H1 (cell line): Measurements from ENCODE around the gene LRRC4C. TPM values are rescaled to one million over a fixed set of nuclear protein-coding genes. Genes with fewer than 3 reads are reported as not detected.

ENCODE experiments used
- CTCF ChIA-PET: fragments of 300-600 bp; sonication (Branson Sonifier 250); formaldehyde crosslinking; loops from one replicate; lab custom pipeline; 2021; ENCODE audit not compliant: partially characterized antibody; lab: Charles Lee
- POLR2A ChIA-PET: fragments of 300-600 bp; sonication (Branson Sonifier 250); formaldehyde crosslinking; loops from one replicate; lab custom pipeline; 2021; ENCODE audit warnings: inconsistent platforms; ENCODE audit not compliant: partially characterized antibody; lab: Charles Lee
- DNase-seq, 2 experiments: peaks; one replicate each; pipeline versions ENCODE4 v3.0.0 to v3.0.0-alpha.2; 2010 to 2022; ENCODE audit warnings: low spot score in 2 of 2, low read depth in 1 of 2, mixed read lengths in 1 of 2
- FAIRE-seq: peaks from 2 replicates; lab custom pipeline; 2011; peaks lifted over from hg19 to GRCh38; lab: Jason Lieb, UNC
- H2AFZ ChIP-seq: 2 replicates; pipeline ENCODE4 v1.8.1; 2012; ENCODE audit warnings: low read length, inconsistent platforms
- H2AK5ac ChIP-seq: 2 replicates; pipeline ENCODE4 v1.6.1; 2013; ENCODE audit warnings: low read depth, low read length
- H2BK120ac ChIP-seq: replicated peaks from 2 replicates; pipeline ENCODE3; 2013; ENCODE audit warnings: low read depth, low read length, inconsistent platforms
- H2BK12ac ChIP-seq: 2 replicates; pipeline ENCODE4 v1.6.1; 2013; ENCODE audit warnings: low read depth, low read length
- H2BK15ac ChIP-seq: 2 replicates; pipeline ENCODE4 v1.6.1; 2013; ENCODE audit warnings: low read length
- H2BK20ac ChIP-seq: 2 replicates; pipeline ENCODE4 v1.6.1; 2013; ENCODE audit warnings: low read length
- H2BK5ac ChIP-seq: 2 replicates; pipeline ENCODE4 v1.6.1; 2013; ENCODE audit warnings: low read depth, low read length
- H3K14ac ChIP-seq: 2 replicates; pipeline ENCODE4 v1.6.1; 2013; ENCODE audit warnings: inconsistent platforms; ENCODE audit not compliant: insufficient read length
- H3K18ac ChIP-seq: 2 replicates; pipeline ENCODE4 v1.6.1; 2013; ENCODE audit warnings: low read length; ENCODE audit errors: extremely low read depth
- H3K23ac ChIP-seq: 2 replicates; pipeline ENCODE4 v1.6.1; 2013; ENCODE audit warnings: inconsistent platforms; ENCODE audit not compliant: insufficient read length
- H3K23me2 ChIP-seq: 2 replicates; pipeline ENCODE4 v1.6.1; 2013; ENCODE audit warnings: low read depth, low read length
- H3K27ac ChIP-seq: 2 replicates; pipeline ENCODE4 v1.6.1; 2011; ENCODE audit warnings: low read depth, low read length, inconsistent platforms
- H3K27me3 ChIP-seq, 4 experiments: replicated peaks in 1 of 4; 1 replicate in 1 of 4; 2 replicates in 3 of 4; pipeline versions ENCODE4 v1.6.1 to v1.8.1; 2011 to 2013; ENCODE audit warnings: low read length in 3 of 4, mild to moderate bottlenecking in 3 of 4, inconsistent platforms in 2 of 4, mixed read lengths in 2 of 4, moderate library complexity in 1 of 4; ENCODE audit not compliant: control insufficient read depth in 3 of 4, insufficient read depth in 3 of 4; ENCODE audit errors: extremely low read depth in 1 of 4
- H3K36me3 ChIP-seq, 4 experiments: 2 replicates each; pipeline versions ENCODE4 v1.6.1 to v1.8.1; 2011 to 2013; ENCODE audit warnings: mild to moderate bottlenecking in 4 of 4, low read length in 3 of 4, moderate library complexity in 2 of 4, control low read depth in 1 of 4, inconsistent platforms in 1 of 4; ENCODE audit not compliant: insufficient read depth in 4 of 4, control insufficient read depth in 2 of 4
- H3K4ac ChIP-seq: replicated peaks from 2 replicates; pipeline ENCODE3; 2013; ENCODE audit warnings: low read length, low read depth, mixed read lengths, inconsistent platforms; ENCODE audit not compliant: insufficient read length
- H3K4me1 ChIP-seq, 4 experiments: replicated peaks in 1 of 4; 1 replicate in 1 of 4; 2 replicates in 3 of 4; pipeline versions ENCODE4 v1.6.1 to v1.8.1; 2011 to 2013; ENCODE audit warnings: low read length in 3 of 4, inconsistent platforms in 2 of 4, mixed read lengths in 1 of 4; ENCODE audit not compliant: insufficient read depth in 4 of 4, control insufficient read depth in 3 of 4
- H3K4me2 ChIP-seq, 2 experiments: 2 replicates each; pipeline versions ENCODE4 v1.6.1 to v1.8.1; 2011 to 2013; ENCODE audit warnings: low read depth in 2 of 2, low read length in 2 of 2, control low read depth in 1 of 2, inconsistent platforms in 1 of 2, mild to moderate bottlenecking in 1 of 2; ENCODE audit not compliant: insufficient read depth in 1 of 2
- H3K4me3 ChIP-seq, 4 experiments: fragments of 200-600, 300-600 bp in 1 of 4; sonication (generic), shearing (Covaris generic), sonication (Bioruptor Twin) in 1 of 4; 2 replicates each; pipeline versions ENCODE4 v1.5.1 to v1.8.1; 2011 to 2016; ENCODE audit warnings: low read length in 4 of 4, low read depth in 3 of 4, control low read depth in 2 of 4, inconsistent platforms in 2 of 4, mild to moderate bottlenecking in 2 of 4, mixed read lengths in 1 of 4, moderate library complexity in 1 of 4; ENCODE audit not compliant: insufficient read depth in 2 of 4; ENCODE audit errors: extremely low read depth in 1 of 4
- H3K56ac ChIP-seq: replicated peaks from 2 replicates; pipeline ENCODE3; 2013; ENCODE audit warnings: low read depth, mild to moderate bottlenecking, mixed read lengths, low read length, inconsistent platforms; ENCODE audit not compliant: insufficient read length
- H3K79me1 ChIP-seq: 2 replicates; pipeline ENCODE4 v1.6.1; 2013; ENCODE audit warnings: low read depth, low read length, control low read depth
- H3K79me2 ChIP-seq, 2 experiments: 2 replicates each; pipeline versions ENCODE4 v1.6.1 to v1.8.1; 2012 to 2013; ENCODE audit warnings: low read length in 2 of 2, mild to moderate bottlenecking in 2 of 2, inconsistent platforms in 1 of 2; ENCODE audit not compliant: insufficient read depth in 2 of 2, control insufficient read depth in 1 of 2
- H3K9ac ChIP-seq, 4 experiments: replicated peaks in 1 of 4; 1 replicate in 1 of 4; 2 replicates in 3 of 4; pipeline versions ENCODE4 v1.6.1 to v1.8.1; 2011 to 2013; ENCODE audit warnings: low read depth in 3 of 4, low read length in 3 of 4, control low read depth in 2 of 4, mild to moderate bottlenecking in 2 of 4, moderate library complexity in 2 of 4, inconsistent platforms in 1 of 4; ENCODE audit errors: extremely low read depth in 1 of 4
- H3K9me3 ChIP-seq, 2 experiments: 2 replicates each; pipeline versions ENCODE4 v1.6.1 to v1.8.1; 2012 to 2013; ENCODE audit warnings: mild to moderate bottlenecking in 2 of 2, moderate library complexity in 2 of 2, control low read depth in 1 of 2, inconsistent platforms in 1 of 2, low read depth in 1 of 2, low read length in 1 of 2, mixed read lengths in 1 of 2; ENCODE audit not compliant: insufficient read depth in 2 of 2
- H4K20me1 ChIP-seq, 2 experiments: replicated peaks in 1 of 2; 2 replicates each; pipeline versions ENCODE3 to v1.8.1; 2011 to 2013; ENCODE audit warnings: inconsistent platforms in 2 of 2, low read length in 2 of 2, mild to moderate bottlenecking in 1 of 2; ENCODE audit not compliant: insufficient read depth in 2 of 2, control insufficient read depth in 1 of 2
- H4K5ac ChIP-seq: 2 replicates; pipeline ENCODE4 v1.6.1; 2013; ENCODE audit warnings: low read length, low read depth, mixed read lengths, inconsistent platforms; ENCODE audit not compliant: insufficient read length
- H4K8ac ChIP-seq: 2 replicates; pipeline ENCODE4 v1.8.0; 2013; ENCODE audit warnings: mild to moderate bottlenecking, moderate library complexity, low read length, inconsistent platforms; ENCODE audit not compliant: insufficient read depth; ENCODE audit errors: extremely low read depth
- H4K91ac ChIP-seq: replicated peaks from 2 replicates; pipeline ENCODE3; 2013; ENCODE audit warnings: low read length, mixed read lengths, inconsistent platforms; ENCODE audit not compliant: insufficient read length
- CBX8 ChIP-seq: fragments of 300-800, 300-1000 bp; sonication (generic); IDR thresholded peaks from 2 replicates; pipeline ENCODE4 v1.7.1; 2016; ENCODE audit warnings: low read depth, low read length, borderline replicate concordance
- GTF2F1 ChIP-seq: IDR thresholded peaks from 2 replicates; pipeline ENCODE4 v1.6.1; 2012; ENCODE audit warnings: low read depth, low read length, improper control_type of control experiment, borderline replicate concordance
- HDAC2 ChIP-seq, 2 experiments: fragments of 300-600 bp in 1 of 2; sonication (generic) in 1 of 2; IDR thresholded peaks; 2 replicates each; pipeline ENCODE4 v1.6.1; 2011 to 2012; ENCODE audit warnings: low read depth in 2 of 2, low read length in 2 of 2, mild to moderate bottlenecking in 2 of 2, moderate library complexity in 2 of 2, borderline replicate concordance in 1 of 2, inconsistent platforms in 1 of 2
- HDAC6 ChIP-seq: IDR thresholded peaks from one replicate; pipeline ENCODE4 v1.7.1; 2012; ENCODE audit warnings: low read depth, mild to moderate bottlenecking, inconsistent platforms, low read length, moderate library complexity
- KDM1A ChIP-seq: fragments of 200-600, 300-600 bp; sonication (generic); IDR thresholded peaks from 2 replicates; pipeline ENCODE4 v1.7.1; 2016; ENCODE audit warnings: mild to moderate bottlenecking, low read length, borderline replicate concordance
- KDM5A ChIP-seq: fragments of 200-600 bp; IDR thresholded peaks from 2 replicates; pipeline ENCODE4 v1.7.1; 2012; ENCODE audit warnings: mild to moderate bottlenecking, low read length, inconsistent platforms, mixed read lengths
- NANOG ChIP-seq: IDR thresholded peaks from 2 replicates; pipeline ENCODE4 v1.6.1; 2011; ENCODE audit warnings: low read length, low read depth, mild to moderate bottlenecking, inconsistent platforms; ENCODE audit not compliant: insufficient read depth, poor library complexity, severe bottlenecking
- POLR2A ChIP-seq, 2 experiments: IDR thresholded peaks; 1 replicate in 1 of 2; 2 replicates in 1 of 2; pipeline ENCODE4 v1.6.1; 2011; ENCODE audit warnings: low read depth in 2 of 2, low read length in 2 of 2, mild to moderate bottlenecking in 2 of 2; ENCODE audit errors: control extremely low read depth in 1 of 2
- POU5F1 ChIP-seq: IDR thresholded peaks from 2 replicates; pipeline ENCODE4 v1.6.1; 2011; ENCODE audit warnings: low read depth, mild to moderate bottlenecking, low read length, moderate library complexity
- RAD21 ChIP-seq, 2 experiments: IDR thresholded peaks in 1 of 2; conservative IDR thresholded peaks in 1 of 2; 2 replicates each; pipeline ENCODE4 v1.6.1; 2011; ENCODE audit warnings: low read depth in 2 of 2, low read length in 2 of 2, improper control_type of control experiment in 1 of 2, inconsistent platforms in 1 of 2, mild to moderate bottlenecking in 1 of 2, moderate library complexity in 1 of 2
- RXRA ChIP-seq: IDR thresholded peaks from 2 replicates; pipeline ENCODE4 v1.6.1; 2011; ENCODE audit warnings: low read depth, mild to moderate bottlenecking, low read length, moderate library complexity; ENCODE audit not compliant: insufficient read depth
- SIRT6 ChIP-seq: IDR thresholded peaks from one replicate; pipeline ENCODE4 v1.7.1; 2012; ENCODE audit warnings: low read length, inconsistent platforms
- SP4 ChIP-seq: IDR thresholded peaks from 2 replicates; pipeline ENCODE4 v1.6.1; 2012; ENCODE audit warnings: low read length, inconsistent platforms
- TBP ChIP-seq: IDR thresholded peaks from 2 replicates; pipeline ENCODE4 v1.6.1; 2011; ENCODE audit warnings: low read depth, low read length, improper control_type of control experiment
- YY1 ChIP-seq: IDR thresholded peaks from 2 replicates; pipeline ENCODE4 v1.6.1; 2011; ENCODE audit warnings: low read depth, mild to moderate bottlenecking, low read length
- WGBS, 2 experiments: shearing (Covaris generic) in 1 of 2; methylation state at CpG; one replicate each; pipeline versions ENCODE4 v1.1.6 to v1.1.7; 2013 to 2015; ENCODE audit warnings: low lambda C conversion rate in 2 of 2, mixed read lengths in 2 of 2, inconsistent platforms in 1 of 2, low coverage in 1 of 2, missing lambda C conversion rate in 1 of 2; ENCODE audit not compliant: insufficient replicate concordance in 2 of 2, insufficient coverage in 1 of 2, insufficient read length in 1 of 2; ENCODE audit errors: extremely low coverage in 1 of 2, missing lambda C conversion rate in 1 of 2; 5-methylcytosine and 5-hydroxymethylcytosine counted together
- polyA plus RNA-seq, 7 experiments: library from polyadenylated mRNA; depleted of rRNA in 3 of 7; stranded (reverse) in 5 of 7; unstranded in 2 of 7; fragments of >200 nt in 5 of 7; fragments of 200-250 nt in 2 of 7; gene quantifications; 1 replicate in 5 of 7; 2 replicates in 1 of 7; 4 replicates in 1 of 7; pipeline versions ENCODE4 v1.2.1 to v1.2.3, GENCODE V29; 2011 to 2013; ENCODE audit warnings: missing spikeins in 2 of 7, mixed read lengths in 2 of 7
- total RNA-seq: library from RNA; stranded (reverse); fragmentation: NEBNext Ultra II Directional; extraction: Animal tissue kit (Norgen Biotek cat#: 25700); gene quantifications from 2 replicates; pipeline ENCODE4 v1.2.1, GENCODE V29; 2021

LRRC4C gene
- total and polyA plus RNA-seq, 2 of the 8 experiments (the other 6 are each of a cell fraction or from before 2014, with no cell fraction given), result 0.23 to 2.2 TPM

DNA sequence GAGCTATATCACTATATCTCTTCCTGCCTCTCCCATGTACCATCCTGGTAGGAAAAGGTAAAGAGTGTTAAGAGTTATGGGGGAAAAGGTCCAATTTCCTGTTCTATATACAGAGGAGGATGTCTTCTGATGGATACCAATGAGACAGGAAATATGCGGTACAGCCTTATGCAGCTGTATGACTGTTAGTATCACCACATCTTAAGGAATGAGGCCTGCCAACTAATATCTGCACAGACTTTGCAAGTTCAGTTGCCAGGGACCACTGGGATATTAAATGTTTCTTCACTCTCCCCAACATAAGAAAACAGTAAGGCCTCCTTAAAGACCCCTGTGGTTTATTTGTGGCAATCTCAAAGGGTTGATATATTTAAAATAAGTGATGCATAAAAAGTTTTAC is 1182.5 kb downstream of the LRRC4C start:
- H2AFZ ChIP-seq, result no peak overlapping the region
- no peak overlapping the region for H2AK5ac ChIP-seq
- no peak overlapping the region for H3K9ac ChIP-seq
- no peak overlapping the region for H2BK5ac ChIP-seq
- no peaks in the 10 kb centered on the region for H3K9me3 ChIP-seq
- no peaks in the 10 kb centered on the region for H4K20me1 ChIP-seq
- no peak overlapping the region for H3K4me2 ChIP-seq
- no peak overlapping the region for H4K8ac ChIP-seq
- no peaks in the 10 kb centered on the region for H3K36me3 ChIP-seq
- no peak overlapping the region for H3K56ac ChIP-seq
- TF ChIP-seq POLR2A (IDR thresholded peaks at IDR 0.05; ENCODE audit: control extremely low read depth in 1 of 2, low read depth in 2 of 2, low read length in 2 of 2), result no peak
- no peak for TF ChIP-seq TBP
- TF ChIP-seq HDAC6, result no peak
- no peak for TF ChIP-seq CBX8
- no peak for TF ChIP-seq GTF2F1
- TF ChIP-seq KDM5A, result no peak
- no peak for TF ChIP-seq SP4
- TF ChIP-seq YY1, result no peak
- no peak for TF ChIP-seq KDM1A
- TF ChIP-seq RAD21 (IDR thresholded peaks at IDR 0.05 in 1 of 2, conservative IDR thresholded peaks at IDR 0.05 in 1 of 2; ENCODE audit: low read depth in 2 of 2, low read length in 2 of 2), result no peak
- no peak for TF ChIP-seq SIRT6
- TF ChIP-seq POU5F1, result no peak
- TF ChIP-seq RXRA, result no peak
- TF ChIP-seq HDAC2 (IDR thresholded peaks at IDR 0.05; ENCODE audit: borderline replicate concordance in 1 of 2, low read depth in 2 of 2, low read length in 2 of 2), result no peak
- TF ChIP-seq NANOG, result no peak
- TF ChIP-seq, all 59 proteins: peak for 0
- no peak overlapping the region for H3K23ac ChIP-seq
- no peaks in the 10 kb centered on the region for H3K27me3 ChIP-seq
- no peak overlapping the region for H4K91ac ChIP-seq
- no peak overlapping the region for H2BK120ac ChIP-seq
- no peak overlapping the region for H3K4me3 ChIP-seq
- 100% methylated on average over 1 of the region's 1 CpG; no CpG with 5 or more reads in 1 of the 2 experiments for whole genome bisulfite sequencing, 2 experiments
- H2BK20ac ChIP-seq, result no peak overlapping the region
- H2BK12ac ChIP-seq, result no peak overlapping the region
- H3K18ac ChIP-seq, result no peak overlapping the region
- H4K5ac ChIP-seq, result no peak overlapping the region
- H3K79me2 ChIP-seq, result no peaks in the 10 kb centered on the region
- H3K4ac ChIP-seq, result no peak overlapping the region
- FAIRE-seq (no peak), DNase-seq (no peak)
- H3K79me1 ChIP-seq, result no peaks in the 10 kb centered on the region
- no peak overlapping the region for H3K14ac ChIP-seq
- H3K27ac ChIP-seq, result no peak overlapping the region
- H3K23me2 ChIP-seq, result peaks cover 2% of the 10 kb centered on the region; the same call in 1 of the 2 replicates
- no peak overlapping the region for H2BK15ac ChIP-seq
- H3K4me1 ChIP-seq, result no peaks in the 10 kb centered on the region; a peak in 1 of 7 replicates
- POLR2A ChIA-PET, result no interaction called here
- CTCF ChIA-PET, result no interaction called here
